Fibroblast of skin of right quadriceps (primary cell): ENCODE results near the gene SH2B2.
"Not testable (repeated sequence)": the region's sequence is repeated elsewhere in the genome, so short reads cannot be mapped to it uniquely, and the experiment has no call there.

ENCODE experiments used
- DNase-seq: peaks from one replicate; pipeline ENCODE4 v3.0.0-alpha.2; 2013

Gene SH2B2

GRCh38 chr7:102337420-102337819 is 50.8 kb downstream of the SH2B2 start:
- DNase-seq: not testable (repeated sequence)

GRCh38 chr7:102340599-102341368 is 54.1 kb downstream of the SH2B2 start:
- DNase-seq: not testable (repeated sequence)

GRCh38 chr7:102346983-102347382 is 60.3 kb downstream of the SH2B2 start:
- not testable (repeated sequence) for DNase-seq

DNA sequence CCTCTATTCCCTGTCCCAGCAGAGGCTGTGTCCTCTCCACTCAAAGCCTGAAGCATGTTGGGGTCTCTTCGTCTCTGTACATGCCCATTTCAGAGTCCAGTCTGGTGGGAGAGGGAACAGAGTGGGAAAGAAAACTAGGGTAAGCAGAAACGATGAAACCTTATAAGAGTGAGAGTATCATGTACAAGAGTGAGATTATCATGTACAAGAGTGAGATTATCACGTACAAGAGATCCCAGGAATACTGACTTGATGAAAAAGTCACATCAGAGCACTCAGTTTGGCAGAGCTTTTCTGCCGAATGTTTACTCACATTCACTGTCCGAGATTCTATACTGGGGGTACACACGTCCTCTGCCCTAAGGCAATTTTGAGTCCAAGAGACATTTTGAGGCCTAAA is 69.7 kb downstream of the SH2B2 start, which contains the start of gene SPDYE6:
Gene SPDYE6, minus strand, starts transcription at position 101 of the 400 bp plus-strand sequence. CDS start 421 bp downstream, outside the sequence.
- DNase-seq: not testable (repeated sequence)

GRCh38 chr7:102363549-102364393 is 77.1 kb downstream of the SH2B2 start:
- peak; percentile 99 for DNase-seq

DNA sequence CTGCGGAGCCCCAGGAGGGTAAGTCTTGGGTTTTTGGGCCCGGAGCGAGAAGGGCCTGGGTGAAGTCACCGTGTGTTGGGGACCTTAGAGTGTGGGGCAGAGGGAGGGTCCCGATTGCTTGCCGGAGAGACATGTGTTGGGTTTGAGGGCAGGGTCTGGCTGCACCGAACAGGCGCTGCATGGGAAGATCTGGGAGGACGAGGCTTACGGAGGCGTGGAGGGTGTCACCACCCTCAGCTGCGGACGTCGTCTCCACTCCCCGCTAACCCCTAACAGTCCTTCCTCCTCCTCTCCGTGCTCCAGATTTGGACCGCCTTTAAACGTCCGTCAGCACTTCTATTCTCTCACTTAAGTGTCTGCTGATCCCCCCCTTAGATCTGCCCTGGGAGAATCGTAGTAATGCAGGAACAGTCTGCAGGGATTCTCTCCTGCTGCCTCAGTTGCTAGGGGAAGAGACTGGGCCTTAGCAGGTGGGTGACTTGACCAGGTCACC is 77.8 kb downstream of the SH2B2 start:
- not testable (repeated sequence) for DNase-seq

- DNase-seq: not testable (repeated sequence)
These were observed 78.7 kb downstream of the SH2B2 start for GRCh38 chr7:102365390-102365789.

- DNase-seq: not testable (repeated sequence)
These were observed 83.4 kb downstream of the SH2B2 start for GRCh38 chr7:102370038-102370437.
